ENCODE measurements around the gene ANO7.

DNA sequence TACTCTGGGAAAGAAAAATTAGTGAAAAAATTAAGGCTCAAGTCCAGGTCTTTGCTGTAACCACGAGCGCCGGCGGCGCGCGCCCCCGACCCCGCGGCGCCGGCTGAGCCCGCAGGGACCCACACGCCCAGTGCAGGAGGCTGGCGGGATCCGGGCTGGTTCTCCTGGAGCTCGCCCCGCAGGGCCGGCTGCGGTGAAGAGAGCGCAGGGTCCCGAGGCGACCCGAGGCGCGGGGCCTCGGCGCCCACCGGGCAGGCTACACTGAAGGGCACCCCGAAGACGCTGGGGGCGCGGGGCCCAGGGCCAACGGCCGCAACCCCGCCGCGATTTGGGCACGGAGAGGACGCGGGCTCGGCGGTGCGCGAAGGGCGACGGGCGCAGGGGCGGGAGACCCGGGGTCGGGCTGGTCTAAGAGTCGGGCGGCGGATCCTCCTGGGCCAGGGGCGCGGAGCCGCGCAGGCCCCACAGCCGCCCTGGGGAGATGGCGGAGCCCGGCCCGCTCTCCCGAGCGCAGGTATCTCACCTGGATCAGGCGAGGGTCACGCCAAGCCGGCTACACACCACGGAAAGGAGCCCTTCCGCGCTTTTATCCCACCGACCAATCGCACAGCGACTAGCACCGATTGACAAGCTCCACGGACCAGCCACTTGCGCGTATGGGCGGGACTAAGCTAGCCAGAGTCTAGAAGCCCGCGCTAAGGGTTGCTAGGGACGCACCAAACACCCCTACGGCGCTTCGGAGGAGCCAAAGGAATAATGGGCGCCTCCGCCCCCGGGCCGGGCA lies 39.4 kb upstream of the ANO7 start, which contains the start of gene PASK:
- TF ChIP-seq, protein P1, sequence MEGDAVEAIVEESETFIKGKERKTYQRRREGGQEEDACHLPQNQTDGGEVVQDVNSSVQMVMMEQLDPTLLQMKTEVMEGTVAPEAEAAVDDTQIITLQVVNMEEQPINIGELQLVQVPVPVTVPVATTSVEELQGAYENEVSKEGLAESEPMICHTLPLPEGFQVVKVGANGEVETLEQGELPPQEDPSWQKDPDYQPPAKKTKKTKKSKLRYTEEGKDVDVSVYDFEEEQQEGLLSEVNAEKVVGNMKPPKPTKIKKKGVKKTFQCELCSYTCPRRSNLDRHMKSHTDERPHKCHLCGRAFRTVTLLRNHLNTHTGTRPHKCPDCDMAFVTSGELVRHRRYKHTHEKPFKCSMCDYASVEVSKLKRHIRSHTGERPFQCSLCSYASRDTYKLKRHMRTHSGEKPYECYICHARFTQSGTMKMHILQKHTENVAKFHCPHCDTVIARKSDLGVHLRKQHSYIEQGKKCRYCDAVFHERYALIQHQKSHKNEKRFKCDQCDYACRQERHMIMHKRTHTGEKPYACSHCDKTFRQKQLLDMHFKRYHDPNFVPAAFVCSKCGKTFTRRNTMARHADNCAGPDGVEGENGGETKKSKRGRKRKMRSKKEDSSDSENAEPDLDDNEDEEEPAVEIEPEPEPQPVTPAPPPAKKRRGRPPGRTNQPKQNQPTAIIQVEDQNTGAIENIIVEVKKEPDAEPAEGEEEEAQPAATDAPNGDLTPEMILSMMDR (IDR thresholded peaks at IDR 0.05; ENCODE audit: low read length), result no peak
- no peak for TF ChIP-seq EZH2 (optimal IDR thresholded peaks at IDR 0.05; ENCODE audit: low read depth, low read length)

Data from MM.1S (cell line).